ENCODE data around the gene MAGI1.
"Not testable (repeated sequence)": the region's sequence is repeated elsewhere in the genome, so short reads cannot be mapped to it uniquely, and the experiment has no call there.

The MAGI1 gene

DNA sequence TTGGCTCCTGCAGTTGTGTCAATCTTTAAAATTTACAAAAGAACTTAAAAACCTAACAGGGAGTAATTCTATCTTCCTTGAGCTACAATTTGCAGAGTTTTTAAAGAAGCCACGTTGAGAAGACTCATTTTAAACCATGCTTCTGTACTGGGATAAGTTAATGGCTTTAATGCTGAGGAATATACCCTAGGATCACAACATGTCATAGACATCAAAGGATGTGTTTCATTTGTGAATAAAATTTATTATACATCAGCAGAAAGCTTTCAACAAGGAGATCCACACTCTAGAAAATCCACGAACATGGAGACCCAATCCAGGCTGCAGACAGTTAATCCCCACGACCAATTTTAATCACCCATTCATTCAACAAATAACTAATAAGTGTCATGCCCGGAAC lies 297.2 kb downstream of the MAGI1 start:
- no peak for DNase-seq

DNA sequence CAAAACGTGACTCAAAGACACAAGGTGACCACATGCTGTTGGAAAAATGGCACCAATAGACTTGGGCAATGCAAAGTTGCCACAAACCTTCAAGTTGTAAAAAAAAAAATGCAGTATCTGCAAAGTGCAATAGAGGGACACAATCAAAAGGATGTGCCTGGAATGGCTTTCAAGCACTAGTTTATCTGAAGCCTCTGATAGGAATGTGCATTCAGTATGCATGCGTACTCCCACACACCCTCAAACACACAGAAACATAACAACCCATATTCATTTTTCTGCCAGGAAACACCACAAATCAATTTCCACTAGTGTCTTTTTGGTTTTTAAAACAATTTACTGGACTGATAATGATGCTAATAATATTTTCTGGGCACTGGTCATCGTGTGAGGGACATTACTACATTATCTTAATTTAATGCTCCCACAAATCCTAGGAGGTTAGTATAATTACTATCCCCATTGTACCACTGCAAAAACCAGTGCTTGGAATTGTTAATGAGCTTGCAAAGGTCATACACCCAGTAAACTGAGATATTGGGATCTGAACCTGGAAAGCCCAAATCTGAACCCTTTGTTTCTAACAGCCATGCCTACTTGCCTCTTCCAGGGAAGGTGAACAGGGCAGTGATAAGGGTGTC lies 298.7 kb downstream of the MAGI1 start:
- DNase-seq: no peak

DNA sequence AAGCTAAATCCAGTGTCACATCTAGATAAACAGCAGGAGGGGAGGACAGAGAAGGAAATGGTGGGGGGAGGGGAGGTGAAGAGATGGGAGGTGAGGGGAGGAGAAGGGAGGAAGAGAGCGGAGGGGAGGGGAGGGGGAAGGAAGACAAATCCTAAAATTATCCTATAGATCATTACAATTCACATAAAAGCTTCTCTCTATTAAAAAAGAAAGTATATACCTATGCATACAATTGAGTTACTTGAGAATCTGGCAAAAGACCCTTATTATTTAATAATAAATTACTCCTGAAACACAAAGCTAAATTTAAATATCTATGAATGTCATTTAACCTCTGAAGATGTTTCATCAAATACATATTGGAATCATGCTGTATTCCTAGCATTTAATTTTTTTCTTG lies 303.9 kb downstream of the MAGI1 start:
- no peak for DNase-seq

DNA sequence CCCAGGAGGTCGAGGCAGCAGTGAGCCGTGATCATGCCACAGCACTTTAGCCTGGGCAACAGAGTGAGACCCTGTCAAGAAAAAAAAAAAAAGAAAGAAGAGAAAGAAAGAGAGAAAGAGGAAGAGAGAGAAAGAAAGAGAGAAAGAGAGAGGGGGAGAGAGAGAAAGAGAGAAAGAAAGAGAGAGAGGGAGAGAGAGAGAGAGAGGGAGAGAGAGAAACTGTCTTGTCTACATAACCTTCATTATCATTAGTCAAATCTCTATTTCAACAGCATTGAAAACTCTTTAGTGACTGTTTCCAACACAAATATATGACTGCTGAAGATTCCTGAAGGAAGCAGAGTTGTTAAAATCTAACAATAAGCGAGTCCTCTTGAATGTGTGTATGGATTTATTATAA lies 304.3 kb downstream of the MAGI1 start:
- no peak for DNase-seq

DNA sequence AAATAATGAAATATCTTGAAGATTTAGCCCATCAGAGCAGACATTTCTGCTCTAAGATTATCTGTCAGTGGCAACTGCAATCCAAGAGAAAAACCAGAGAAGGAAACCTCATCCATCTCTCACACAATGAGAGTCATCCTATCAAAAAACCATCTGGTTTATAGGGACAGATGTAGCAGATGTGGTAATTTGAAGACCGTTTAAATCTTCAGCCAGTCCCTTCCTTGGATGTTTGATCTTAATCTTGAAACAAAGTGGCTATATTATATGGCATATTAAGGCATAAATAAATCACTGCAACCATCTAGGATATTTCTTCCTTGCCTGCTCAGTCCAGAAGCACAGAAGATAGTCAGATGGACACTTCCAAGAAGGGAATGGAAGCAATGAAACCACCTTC lies 305.3 kb downstream of the MAGI1 start:
- no peak for DNase-seq

DNA sequence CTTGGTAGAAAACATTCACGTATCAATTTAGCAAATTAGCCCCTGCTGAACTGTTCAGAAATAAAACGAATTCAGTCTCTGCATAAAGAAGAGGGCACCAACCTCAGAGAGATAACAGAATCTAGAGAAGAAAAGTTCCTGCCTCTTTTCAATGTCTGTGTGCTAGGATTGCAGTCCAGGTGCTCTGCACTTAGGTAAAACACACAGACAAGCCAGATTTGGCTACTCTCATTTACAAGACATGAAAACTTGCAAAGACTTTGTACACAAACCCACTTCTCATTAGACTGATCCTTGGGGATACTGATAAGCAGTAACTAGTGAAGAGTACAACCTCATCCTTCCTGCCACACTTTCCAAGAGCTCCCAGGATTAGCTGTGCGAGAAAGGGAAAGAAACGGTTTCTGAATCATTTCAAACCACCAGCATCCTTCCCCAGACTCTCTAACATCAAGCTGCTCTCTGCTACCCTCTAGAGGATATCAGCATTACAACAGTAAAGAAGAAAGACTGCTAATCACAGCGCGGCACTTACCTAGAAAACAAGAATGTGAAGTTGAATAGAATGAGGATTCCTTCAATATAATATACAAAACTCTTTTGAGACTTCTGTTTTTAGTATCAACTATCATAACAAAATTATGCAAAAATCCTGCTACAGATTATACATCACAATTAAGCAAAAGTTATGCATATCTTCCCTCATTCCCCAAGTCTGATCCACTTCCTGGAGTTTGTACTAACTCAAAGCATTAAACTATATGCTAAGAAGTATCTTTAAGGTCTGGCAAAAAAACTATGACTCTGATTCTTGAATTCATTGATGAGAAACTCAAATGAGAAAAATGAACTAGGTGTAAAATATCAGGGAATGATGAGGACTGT lies 306.4 kb downstream of the MAGI1 start:
- DNase-seq: no peak

DNA sequence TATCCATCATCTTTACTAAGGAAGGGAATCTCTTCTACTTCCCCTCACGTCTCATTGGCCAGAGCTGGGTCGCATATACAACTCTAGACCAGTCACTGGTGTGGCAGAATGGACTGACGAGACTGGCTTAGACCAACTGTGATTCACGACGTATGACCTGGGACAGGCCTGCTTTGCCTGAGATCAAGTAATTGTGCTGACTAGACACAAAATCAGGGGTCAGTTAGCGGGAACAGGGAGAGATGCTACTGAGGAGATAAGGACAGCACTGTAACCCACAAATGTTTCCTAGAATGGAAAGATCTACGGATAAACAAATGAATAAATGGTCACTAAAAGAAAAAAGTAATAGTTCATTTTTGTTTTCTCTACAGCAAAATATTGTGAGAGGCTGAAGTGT lies 308.3 kb downstream of the MAGI1 start:
- no peak for DNase-seq

DNA sequence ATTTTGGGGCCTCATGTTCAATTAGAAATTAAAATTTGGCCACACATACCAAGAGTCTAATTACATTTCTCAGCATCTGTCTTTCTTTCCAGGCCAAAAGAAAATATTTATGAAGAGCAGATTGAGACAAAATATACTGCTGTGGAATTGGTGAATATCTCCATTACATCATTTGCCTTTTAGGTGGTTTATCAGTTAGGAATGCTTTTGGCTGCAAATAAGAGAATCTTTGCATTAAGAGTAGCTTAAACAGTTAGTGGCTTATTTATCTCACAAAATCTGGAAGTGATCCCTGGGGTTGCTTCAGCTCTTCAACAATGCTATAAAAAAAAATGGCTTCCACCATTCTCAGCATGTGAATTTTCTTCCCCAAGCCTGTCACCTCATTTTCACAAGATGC lies 308.7 kb downstream of the MAGI1 start:
- DNase-seq: no peak

DNA sequence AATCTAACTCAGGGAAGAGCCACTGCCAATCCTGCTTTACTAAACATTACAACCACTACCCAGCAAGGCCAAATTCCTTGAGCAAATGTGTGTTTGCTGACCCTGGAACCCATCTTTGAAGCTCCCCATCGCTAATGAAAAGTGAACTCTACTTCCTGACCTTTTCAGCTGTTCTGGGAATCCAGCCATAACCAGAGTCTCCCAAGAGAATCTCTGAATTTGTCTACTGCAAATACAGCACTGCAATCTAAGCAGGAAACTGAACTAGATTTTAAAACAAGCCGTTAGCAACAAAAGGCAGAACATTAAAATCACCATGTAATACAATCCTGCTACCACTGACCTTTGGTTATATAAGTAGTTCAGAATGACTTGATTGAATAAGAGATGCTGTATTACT lies 309.2 kb downstream of the MAGI1 start:
- DNase-seq: no peak

DNA sequence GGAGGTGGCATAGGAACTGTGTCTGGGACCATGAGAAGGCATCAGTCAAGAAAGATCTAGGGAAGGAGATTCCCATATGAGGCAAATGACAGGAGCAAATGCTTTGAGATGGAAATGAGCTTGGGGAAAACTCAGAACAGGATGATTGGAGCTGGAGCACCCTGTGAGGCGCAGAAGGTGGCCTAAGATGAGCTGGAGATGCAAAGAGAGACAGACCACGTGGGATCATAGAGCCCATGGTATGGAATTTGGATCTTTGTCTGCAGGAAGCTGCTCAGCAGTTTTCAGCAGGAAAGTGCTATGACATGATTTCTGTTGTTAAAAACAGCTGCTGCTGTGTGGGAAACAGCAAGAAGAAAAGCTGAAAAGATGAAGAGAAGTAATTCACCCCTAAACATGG lies 310.6 kb downstream of the MAGI1 start:
- DNase-seq: no peak

DNA sequence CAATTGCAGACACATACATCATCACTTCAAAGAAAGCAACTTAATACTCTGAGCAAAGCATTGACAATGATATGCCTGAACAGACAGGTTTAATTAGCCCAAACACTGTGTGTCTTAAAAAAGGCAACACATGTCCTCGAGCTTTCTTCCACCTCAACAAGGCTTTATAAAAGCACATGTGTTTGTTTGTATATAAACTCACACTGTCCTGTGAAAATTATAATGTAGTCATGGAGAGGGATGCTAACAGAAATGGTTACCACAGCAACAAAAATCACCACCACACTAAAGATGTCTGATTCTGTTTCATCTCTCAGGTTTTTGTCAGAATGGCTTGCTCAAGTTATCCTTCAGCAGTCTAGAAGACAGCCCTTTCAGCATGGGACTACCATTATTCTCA lies 314.7 kb downstream of the MAGI1 start:
- DNase-seq: no peak

DNA sequence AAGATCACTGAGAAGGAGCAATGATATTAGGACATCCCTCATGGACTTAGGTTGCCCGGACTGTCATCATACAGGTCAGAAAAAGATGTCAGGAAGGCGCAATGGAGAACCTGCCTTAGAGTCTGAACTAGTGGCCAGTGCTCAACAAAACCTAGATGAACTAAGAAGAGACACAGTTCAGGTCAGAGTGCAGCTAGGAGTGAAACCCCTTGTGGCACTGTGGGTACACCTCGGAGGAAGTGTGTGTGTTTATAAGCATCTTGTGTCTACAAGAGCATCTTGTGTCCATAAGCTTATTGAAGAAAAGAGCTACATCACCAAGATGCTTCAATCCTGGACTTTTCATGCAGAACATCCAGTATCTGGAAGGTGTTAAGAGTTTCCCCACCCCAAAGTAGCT lies 315.7 kb downstream of the MAGI1 start:
- DNase-seq: no peak

DNA sequence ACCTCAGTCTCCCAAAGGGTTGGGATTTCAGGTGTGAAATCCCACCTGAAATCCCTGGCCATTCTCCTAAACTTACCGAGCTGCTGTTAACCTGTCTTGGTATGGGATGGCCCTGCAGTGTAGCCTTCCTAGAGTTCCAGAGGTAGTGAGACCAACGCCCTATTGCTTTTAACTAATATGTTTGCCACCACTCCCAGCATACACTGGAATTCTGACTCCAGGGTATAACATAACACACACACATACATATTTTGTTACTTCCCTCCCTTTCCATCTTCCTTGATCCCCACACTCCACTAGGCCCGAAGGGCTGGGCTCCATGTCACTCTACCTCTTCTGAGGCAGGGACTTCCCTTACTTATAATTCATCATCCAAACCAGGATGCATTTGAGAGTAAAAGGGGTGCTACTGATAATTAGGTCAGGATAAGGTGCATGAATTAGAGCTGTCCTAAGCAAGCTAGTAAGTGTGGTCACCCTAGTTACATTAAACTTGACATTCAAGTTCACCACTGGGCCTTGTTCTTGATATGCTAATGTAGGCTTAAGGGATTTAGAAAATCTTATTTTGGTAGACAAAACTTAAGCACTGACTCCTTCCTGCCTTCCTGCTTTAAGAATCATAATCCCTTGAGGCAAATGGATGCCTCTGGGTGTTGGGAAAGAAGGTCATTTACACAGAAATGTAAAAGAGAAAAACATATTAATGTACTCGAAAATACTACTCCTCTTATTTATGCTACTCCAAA lies 317.6 kb downstream of the MAGI1 start:
- DNase-seq: no peak

DNA sequence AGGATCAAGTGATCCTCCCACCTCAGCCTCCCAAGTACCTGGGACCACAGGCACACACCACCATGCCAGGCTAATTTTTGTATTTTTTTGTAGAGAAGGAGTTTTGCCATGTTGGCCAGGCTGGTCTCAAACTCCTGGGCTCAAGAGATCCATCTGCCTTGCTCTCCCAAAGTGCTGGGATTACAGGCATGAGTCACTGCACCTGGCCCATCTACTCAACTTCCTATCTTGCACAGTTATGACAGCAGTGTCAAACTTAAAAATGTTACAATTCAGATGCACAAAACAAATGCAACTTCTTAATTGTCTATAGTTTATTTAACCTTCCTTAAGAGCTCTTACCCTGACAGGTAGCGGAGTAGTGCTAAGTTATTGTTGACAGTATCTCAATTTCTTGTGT lies 319.1 kb downstream of the MAGI1 start:
- DNase-seq: not testable (repeated sequence)

DNA sequence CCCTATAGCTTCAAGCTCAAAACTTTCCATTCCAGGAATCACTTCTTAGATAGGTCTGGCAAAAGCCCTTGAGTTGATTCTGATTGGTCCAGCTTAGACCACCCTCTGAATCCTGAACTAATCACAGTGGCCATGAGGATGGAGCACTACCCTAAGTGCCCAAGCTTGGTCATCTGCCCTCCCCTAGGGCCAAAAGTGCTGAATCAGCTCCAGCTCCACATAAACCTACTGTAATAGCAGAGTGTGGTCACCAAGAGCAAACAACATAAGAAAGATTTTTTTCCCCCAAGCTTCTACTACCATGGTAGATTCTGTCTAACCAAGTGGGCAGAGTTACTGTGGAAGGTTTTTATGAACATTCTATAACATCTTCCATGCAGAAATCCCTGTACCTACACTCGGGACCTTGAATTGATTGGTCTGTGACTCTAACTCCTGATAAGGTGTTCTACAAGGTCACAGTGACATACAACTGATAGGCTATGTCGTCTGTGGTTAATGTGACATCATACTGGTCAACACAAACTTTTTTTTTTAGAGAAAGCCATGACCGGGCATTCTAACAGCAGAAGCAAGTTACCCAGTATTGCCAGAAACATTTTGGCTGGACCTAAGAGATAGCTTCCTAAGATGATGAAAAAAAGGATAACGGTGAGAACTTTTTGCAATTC lies 320.9 kb downstream of the MAGI1 start:
- DNase-seq: no peak

DNA sequence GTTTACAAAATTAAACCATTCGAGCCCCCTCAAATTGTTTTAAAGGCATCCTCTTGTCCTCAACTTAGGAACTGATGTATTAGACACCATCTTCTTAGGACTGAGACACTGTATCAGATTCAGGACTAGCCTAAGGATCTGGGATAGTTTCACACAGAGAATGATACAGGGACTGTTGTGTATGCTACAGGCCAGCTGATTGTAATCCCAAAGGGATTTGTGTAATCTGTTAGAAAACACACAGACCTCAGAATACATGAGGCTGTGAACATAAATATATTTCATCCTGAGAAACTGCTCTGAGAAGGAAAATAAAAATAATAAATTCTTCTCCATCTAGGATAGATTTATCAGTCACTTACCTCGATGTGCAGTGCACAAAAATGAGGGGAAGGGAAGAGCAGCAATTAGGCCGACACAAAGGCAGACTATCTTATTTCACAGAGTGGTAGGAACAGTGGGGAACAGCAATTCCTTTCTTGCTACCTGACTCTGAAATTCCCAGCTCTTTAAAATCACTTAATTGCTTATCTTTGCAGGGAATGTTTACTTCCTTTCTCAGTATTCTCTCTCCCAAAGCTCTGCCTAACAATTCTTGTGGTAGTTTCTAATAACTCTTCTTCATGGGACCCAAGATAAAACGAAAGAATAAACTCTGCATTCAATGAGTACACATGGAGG lies 322.5 kb downstream of the MAGI1 start:
- DNase-seq: no peak

DNA sequence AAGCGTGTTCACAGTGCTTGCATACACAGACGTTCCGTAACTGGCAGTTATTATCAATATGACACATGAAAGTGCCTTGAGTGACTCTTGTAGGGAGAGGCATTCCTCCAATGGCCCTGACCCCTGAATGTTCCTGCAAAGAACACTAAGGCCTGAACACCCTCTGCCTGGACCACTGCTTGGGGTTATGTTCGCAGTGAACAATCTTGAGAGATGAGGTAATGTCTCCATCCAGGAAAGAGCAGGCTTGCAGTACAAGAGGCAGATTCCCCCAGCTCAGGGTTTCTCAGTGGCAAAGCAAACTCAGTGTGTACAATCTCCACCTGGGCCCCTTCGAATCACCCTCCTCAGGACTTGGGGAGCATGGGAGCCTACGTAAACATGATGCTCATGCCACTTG lies 324.6 kb downstream of the MAGI1 start:
- DNase-seq: no peak

DNA sequence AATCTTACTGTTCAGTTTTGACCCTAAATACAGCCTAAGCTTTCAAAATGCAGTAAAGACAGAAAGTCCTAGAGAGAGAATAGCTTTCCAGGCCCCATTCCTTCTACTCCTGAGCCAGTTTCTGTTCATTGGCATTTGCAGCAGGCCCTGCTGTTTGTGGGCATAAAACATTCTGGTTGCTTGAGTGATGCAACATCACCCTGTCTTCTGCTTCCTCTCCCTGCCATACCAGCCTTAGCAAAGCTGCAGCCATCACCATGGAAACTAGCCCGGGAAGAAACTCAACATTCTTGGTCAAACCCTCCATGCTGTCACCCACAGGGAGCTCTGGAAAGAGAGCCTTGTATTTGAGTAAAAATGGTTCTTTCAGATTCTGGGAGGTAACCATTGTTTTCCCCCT lies 325.7 kb downstream of the MAGI1 start:
- DNase-seq: no peak

DNA sequence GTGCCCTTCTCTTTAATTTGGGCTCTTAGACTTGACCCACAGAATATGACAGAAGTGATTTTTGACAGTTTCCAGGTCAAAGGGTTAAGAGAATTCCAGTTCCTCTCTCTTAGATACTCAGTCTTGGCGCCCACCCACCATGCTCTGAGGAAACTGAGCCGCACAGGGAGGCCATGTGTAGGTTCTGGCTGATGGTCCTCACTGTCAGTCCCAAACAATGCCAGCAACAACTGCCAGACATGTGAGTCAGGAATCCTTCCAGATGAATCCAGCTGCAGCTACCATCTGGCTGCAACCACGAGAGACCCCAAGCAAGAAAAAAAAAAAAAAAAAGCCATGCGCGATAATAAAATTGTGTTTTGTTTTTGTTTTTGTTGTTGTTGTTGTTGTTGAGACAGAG lies 326.6 kb downstream of the MAGI1 start:
- no peak for DNase-seq

DNA sequence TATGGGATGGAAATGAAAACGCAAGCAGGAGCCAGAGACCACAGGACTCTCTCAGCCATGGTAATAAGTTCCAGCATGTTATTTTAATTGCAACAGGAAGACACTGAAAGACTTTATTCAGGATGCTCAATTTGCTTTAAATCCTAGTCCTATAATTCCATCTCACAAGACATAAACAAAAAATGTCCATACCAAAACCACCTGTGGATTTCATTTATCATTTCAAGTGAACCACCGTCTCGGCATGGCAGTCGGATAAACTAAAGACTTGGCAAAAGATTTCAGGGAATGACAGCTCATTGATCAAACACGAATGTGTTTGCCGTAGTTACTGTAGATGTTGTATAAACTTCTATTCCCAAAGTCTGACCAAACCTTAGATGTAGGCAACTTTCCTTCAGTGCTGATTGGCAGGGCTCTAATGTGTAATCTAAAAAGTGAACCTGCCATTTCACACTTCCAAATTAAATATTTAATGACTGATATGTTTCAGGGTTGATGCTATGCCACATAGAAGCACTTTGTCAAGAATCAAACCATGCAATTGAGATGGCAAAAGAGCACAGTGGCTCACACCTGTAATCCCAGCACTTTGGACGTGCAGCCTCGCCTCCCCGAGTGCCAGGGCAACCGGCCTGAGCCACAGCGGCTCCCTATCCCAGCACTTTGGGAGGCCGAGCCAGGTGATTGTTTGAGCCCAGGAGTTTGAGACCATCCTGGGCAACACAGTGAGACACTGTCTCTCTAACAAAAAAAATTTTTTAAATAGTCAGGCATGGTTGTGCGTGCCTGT lies 331.7 kb downstream of the MAGI1 start:
- DNase-seq: no peak

DNA sequence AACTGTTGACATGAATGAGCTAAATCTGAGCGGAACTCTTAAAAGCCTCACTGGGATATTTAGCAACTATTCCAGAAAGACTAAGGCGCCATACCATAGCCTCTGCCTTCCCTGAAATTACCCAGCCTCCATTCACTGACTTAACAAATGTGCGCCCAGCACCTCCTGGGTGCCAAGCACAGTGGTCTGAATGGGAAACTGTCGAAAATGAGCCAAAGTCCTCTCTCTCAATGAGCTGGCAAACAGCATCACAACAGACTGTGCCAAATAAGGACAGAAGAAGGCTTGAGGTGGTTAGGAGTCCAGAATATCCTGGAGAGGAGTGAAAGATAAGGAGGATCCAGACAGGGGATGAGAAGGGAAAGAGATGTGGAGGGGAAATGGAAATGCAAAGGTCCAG lies 332.4 kb downstream of the MAGI1 start:
- no peak for DNase-seq

DNA sequence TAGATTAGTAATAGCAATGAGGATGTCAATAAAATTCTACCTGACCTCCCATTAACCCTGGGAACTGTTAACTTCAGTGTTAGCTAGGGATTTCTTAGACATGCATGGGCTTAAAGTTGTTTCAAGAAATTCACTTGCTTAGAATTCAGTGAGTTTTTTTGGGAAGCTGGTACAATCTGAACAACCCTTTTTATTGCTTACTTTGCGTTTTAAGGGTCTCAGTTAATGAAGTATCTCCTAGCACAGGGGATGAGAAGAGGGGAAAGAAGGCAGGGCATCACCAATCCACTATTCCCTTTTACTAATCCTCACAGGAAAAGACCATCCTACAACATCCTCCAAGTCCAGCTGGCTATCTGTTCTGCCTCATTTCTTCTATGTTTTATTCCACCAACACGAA lies 334.9 kb downstream of the MAGI1 start:
- DNase-seq: no peak
